ENCODE results near the gene KCNC2.

The KCNC2 gene

DNA sequence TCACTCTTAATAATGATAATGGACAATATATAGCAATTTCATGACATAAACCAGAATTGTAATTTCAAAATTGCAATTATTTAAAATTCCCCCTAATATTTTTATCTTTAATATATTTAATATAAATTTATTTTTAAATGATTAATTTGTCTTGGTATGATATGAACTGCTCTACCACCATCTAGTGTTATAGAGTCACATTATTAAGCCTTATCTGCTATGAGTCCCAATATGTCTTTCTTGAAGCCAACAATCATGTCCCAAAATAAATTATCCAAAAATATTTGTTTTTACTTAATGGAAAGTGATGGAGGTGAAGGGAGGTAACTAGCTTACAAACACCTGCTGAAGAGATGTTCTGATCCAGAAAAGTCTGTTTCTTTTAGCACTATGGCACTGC, 151.4 kb downstream of the KCNC2 start:
- no peak for DNase-seq (ENCODE audit: low read depth)

DNA sequence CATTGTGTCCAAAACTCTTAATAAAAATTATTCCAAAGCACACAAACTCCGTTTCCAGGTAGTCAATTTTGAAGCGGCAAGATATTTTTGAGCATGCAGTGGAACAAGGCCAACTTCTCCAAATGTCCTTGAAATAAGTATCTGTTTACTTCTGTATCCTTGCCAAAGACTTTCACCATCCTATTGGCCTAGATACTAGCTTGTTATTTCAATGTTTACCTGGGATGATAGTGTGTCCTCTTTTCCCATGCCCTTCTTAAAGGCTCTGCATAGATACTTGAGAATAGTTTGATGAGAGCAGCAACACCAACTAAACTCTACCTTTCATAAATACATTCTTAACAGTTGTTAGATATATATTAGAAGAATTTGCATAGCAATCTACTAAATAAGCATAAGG, 160.9 kb downstream of the KCNC2 start:
- no peak for DNase-seq (ENCODE audit: low read depth)

DNA sequence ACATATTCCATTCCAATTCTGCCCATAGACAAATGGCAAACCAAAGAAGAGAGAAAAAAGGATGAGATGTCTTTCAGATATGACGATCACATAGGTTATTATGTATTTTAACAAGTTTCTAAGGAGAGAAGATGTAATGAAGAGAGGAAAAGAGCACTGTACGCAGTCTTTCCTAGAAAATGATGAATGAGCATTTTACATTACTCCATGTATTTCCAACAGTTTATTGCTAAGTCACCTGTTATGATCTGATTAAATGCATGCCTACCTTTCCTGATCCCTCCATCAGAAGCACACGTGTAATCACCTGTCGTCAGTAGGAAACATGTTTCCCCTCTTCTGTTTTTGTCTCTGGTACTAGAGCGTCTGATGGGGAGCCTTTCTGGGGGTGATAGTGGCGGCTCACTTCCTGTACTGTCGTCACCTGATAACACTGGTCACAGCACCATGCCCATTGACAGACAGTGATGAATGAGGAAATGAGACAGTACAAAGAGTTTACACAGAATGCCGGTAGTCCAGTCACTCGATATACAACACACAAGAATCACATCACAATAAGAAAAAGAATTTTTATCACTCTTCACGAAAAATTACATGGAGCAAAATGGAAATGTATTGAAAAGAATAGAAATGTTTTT, 161.6 kb downstream of the KCNC2 start:
- DNase-seq (ENCODE audit: low read depth) = peak; percentile 11

DNA sequence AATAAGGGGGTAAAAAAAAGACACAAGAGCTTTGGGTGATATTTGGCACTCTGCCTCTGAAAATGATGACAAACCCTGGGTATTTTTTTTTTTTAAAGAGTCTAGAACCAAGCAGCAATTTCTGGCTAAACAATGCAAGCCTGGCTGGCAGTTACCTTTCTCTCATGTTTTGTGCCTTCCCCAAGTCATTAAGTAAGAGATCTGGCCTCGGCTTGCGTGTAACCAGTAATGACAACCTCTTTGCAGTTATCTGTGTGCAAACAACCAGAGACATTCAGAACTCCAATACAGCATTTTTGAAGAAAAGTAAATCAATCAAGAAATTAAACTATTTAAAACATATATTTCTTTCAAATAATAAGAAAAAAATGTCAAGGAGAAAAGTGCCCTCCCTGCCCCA, 167.5 kb downstream of the KCNC2 start:
- no peak for DNase-seq (ENCODE audit: low read depth)

DNA sequence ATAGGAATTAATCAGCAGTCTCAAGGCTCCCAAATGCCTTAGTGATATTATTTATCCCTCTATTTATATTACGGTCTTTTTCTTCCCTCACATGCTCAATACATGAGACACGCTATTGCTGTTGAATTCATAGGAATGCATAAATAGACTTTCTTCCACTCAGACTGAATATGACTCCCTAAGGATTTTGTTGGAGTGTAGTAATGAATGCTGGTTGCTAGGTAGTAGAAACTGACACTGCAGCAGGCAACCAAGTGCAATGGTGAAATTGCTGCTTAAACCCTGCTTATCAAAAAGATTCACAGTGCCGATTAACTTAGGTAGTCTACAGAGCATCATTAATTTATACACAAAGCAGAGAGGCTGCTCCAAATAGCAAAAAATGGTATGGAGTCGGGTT, 168.2 kb downstream of the KCNC2 start:
- no peak for DNase-seq (ENCODE audit: low read depth)

DNA sequence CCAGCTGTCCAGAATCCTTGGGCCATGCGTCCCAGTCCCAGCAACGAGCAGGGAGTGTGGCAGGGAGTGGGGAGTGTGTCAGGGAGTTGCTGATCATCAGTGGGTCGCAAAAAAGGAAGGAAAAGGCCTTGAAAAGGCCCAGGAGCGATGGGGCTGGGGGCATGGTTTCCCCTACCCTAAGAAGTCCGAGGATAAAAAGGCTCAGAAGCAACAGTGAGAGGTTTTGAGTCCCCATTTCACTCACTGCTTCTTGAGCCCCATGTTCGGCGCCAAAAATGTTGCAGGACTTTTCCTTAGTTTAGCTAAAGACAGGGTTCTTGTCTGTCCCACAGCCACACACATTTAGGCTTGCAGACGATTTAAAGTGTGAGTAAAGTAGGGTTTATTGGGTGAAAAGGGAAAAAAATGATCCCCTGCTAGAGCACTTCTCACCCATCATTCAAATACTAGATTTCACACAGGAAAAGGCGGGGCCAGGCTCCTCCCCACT, 189.5 kb downstream of the KCNC2 start:
- no peak for DNase-seq (ENCODE audit: low read depth)

DNA sequence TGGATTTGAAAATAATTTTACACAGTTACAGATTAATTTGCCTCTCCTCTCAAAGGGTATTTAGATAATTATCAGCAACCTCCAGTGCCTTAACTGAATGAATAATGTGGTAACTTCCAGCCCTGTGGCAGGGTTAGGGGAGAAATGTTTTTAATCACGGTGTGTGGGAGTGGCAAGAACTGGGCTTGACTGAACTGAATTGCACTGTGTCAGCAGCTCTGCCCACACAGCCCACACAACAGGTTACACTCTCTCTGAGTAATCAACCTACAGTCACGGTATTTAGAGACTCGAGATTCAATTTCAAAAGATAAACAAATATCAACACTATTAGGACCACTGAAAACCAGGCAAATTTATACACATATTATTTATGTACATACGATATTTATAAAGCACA, 198.5 kb downstream of the KCNC2 start:
- no peak for DNase-seq (ENCODE audit: low read depth)

DNA sequence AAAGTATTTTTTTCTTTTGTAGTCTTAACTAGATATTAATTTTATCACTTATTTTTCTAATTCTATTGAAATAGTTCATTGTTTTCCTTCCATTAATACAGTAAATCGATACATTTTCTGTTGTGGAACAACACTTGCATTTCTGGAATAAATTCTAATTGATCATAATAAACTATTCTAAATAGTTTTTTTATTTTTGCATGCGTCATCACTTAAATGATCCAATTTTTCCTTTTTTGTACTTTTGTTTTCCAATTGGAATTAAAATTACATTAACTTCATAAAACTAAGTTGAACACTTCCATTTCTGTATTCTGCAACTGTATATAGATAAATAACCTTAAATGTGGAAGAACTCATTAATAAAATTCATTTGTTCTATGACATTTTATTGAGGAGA, 202.5 kb downstream of the KCNC2 start:
- DNase-seq (ENCODE audit: low read depth) = no peak

DNA sequence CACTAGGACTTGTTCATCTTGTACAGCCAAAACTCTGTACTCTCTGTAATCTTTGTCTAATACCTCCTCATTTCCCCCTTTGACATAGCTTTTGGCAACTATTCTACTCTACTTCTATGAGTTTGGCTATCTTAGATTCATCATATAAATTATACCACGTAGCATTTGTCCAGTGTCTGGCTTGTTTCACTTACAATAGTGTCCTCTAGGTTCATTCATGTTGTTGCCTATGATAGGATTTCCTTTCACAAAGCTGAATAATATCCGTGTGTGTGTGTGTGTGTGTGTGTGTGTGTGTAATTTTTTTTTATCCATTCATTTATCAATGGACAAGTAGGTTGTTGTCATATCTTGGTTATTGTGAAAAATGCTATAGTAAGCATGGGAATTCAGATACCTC, 209.5 kb downstream of the KCNC2 start:
- DNase-seq (ENCODE audit: low read depth) = no peak

DNA sequence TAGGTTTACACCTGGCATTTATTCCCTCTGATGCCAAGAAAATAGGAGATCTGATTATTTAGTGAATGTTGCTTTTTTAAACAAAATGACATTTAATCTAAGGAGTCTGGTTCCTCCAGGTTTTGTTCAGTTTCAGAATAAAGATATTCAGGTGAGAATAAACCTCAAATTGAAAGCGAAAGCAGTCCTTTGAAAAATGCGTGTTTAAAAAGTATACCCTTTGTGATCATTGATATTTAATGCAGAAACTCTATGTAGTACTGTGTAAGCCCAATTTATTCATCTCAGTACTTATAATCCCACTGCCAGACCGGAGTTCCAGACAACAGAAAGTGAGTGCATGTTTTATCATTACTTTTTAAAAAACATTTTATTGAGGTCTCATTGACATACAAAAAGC, 210.2 kb downstream of the KCNC2 start:
- DNase-seq (ENCODE audit: low read depth) = no peak

All from CMK (cell line).